Fibroblast of pulmonary artery (primary cell): ENCODE measurements around the gene AVP.

Source experiments
- DNase-seq: peaks from one replicate; pipeline ENCODE4 v3.0.0-alpha.2; 2010; ENCODE audit warnings: low read depth
- H3K4me3 ChIP-seq: replicated peaks from 2 replicates; pipeline ENCODE4 v1.5.1; 2011; ENCODE audit warnings: low read depth, mild to moderate bottlenecking, control low read depth, low read length, moderate library complexity
- TF ChIP-seq, protein P1 (sequence below): IDR thresholded peaks from 2 replicates; pipeline ENCODE4 v1.5.1; 2011; ENCODE audit warnings: mild to moderate bottlenecking, control low read depth, low read length, inconsistent platforms; ENCODE audit errors: missing control alignments

AVP gene

GRCh38 chr20:3107464-3108025, 23.0 kb upstream of the AVP start:
- no peak overlapping the region for H3K4me3 ChIP-seq
- TF ChIP-seq, protein P1, sequence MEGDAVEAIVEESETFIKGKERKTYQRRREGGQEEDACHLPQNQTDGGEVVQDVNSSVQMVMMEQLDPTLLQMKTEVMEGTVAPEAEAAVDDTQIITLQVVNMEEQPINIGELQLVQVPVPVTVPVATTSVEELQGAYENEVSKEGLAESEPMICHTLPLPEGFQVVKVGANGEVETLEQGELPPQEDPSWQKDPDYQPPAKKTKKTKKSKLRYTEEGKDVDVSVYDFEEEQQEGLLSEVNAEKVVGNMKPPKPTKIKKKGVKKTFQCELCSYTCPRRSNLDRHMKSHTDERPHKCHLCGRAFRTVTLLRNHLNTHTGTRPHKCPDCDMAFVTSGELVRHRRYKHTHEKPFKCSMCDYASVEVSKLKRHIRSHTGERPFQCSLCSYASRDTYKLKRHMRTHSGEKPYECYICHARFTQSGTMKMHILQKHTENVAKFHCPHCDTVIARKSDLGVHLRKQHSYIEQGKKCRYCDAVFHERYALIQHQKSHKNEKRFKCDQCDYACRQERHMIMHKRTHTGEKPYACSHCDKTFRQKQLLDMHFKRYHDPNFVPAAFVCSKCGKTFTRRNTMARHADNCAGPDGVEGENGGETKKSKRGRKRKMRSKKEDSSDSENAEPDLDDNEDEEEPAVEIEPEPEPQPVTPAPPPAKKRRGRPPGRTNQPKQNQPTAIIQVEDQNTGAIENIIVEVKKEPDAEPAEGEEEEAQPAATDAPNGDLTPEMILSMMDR: no peak

DNA sequence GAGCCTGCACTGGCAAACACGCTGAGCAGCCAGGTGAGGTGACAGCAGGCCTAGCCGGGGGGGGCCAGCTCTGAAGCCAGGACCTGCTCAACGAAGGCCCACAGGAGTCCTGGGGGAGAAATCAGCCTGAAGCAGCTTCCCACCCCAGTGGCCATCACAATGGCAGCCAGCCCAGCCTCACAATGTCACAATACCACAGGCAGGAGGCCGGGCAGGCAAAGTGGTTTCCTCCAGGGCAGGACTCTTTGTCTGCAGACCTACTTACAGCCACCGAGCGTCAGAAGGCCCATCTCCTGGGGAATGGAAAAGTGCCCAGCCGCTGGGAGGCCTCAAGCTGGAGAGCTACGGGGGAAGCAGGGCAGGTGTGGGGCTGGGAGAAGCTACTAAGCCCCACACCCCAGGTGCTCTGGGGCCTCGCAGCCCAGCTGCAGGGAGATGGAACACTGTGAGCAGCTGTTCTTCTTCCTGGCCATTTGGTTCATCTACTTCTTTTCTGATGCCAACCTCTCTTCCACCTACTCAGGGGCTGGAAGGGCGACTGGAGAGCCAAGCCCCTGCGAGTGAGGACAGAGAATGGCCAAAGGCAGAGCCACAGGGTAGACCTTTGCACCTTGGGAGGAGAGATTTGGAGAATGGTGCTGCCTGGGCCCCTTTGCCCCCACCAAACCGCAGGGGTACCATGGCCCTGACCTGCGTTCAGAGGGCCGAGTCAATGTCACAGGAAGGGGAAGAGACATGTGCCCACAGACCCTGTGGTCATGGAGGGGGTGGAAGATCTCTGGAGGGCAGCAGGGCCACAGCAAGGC, 22.3 kb upstream of the AVP start:
- DNase-seq: no peak
- H3K4me3 ChIP-seq: no peak overlapping the region
- TF ChIP-seq, protein P1: no peak

More at GRCh38 chr20:3107464-3108025, 23.0 kb upstream of the AVP start:
- DNase-seq: no peak

- TF ChIP-seq, protein P1: no peak
- H3K4me3 ChIP-seq: no peak overlapping the region
- no peak for DNase-seq
These were observed 21.7 kb upstream of the AVP start for GRCh38 chr20:3106185-3106584.

GRCh38 chr20:3105256-3106137, 21.0 kb upstream of the AVP start:
- H3K4me3 ChIP-seq: no peak overlapping the region
- TF ChIP-seq, protein P1: no peak

DNA sequence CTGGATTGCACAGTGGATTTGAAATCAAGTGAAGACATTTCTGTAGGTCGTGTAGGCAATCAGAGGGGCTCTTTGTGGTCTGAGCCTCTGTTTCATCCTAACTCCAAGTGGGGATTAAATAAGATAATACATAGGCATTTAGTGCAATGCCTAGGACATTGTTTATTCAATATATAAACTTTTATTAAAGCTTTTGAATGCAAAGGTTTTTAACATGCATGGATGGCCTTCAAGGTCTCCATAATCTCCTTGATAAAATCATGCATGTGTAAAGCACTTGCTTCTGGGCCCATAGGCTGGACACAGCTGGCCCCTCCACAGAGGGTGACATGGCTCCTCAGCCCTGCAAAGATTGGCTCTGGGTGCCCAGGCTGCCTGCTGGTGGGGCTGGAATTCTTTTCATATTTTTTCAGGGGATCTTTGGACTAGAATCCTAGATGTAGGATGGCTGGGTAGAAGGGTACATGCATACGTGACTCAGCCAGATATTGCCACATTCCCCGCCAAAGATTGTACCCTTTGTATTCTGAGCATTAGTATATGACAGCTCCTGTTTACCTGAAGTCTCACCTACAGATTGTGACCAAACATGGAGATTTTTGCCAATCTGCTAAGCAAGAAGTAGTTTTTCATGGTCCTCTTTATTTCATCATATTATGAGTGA, 19.0 kb upstream of the AVP start:
- no peak for DNase-seq
- TF ChIP-seq, protein P1: no peak
- no peak overlapping the region for H3K4me3 ChIP-seq

More at GRCh38 chr20:3105256-3106137, 21.0 kb upstream of the AVP start:
- no peak for DNase-seq

DNA sequence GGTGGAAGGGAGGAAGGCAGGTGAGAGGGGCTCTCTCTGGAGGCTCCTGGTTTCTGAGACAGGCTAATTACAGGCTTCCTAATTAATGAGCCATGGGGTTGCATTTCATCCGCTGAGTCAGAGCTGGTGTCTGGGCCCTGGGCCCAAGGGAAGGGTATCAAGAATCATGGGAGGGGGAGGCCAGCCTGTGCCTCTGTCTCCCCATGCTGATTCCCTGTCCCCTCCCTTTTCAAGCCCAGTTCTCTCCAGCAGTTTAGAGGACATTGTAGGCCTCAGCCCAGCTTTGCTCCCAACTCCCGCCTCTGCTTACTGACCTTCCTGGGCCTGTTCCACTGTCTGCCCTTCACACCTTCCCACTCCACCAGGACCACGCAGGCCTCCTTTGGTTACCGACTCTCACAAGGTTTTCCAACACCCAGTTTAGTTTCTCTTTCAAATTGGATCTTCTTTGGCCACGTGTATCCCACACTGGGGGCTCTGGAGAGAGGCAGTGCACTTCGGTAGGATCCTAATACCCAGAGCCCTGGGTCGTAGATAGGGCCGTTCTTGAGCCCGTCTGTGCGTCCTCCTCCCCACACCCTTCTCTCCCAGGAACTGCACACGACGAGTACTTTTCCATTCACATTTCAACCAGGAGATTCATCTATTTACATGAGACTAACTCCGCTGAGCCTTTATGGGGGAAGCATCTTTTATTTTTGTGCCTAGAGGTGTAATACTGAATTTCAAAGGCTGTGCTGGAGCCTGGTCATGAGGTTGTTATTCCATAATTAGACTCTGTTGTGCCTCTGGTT, 18.2 kb upstream of the AVP start:
- H3K4me3 ChIP-seq: no peak overlapping the region
- no peak for DNase-seq
- TF ChIP-seq, protein P1: no peak
